ENCODE data around the gene PUS1.

Gene PUS1

DNA sequence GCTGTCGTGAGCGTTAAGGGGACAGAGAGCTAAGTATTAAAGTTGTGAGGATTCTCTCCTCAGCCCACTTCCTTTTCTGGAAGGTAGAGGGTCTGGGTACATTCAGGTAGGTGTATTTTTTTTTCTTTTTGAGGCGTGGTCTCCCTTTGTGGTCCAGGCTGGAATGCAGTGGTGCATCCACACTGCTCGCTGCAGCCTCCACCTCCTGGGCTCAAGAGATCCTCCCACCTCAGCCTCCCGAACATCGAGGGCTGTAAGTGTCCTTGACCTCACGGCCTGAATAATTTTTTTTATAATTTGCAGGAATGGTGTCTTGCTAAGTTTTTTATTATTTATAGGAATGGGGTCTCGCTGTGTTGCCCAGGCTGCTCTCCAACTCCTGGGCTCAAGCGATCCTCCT lies 1.4 kb downstream of the PUS1 start:
- H3K27me3 ChIP-seq (ENCODE audit: low read depth, low read length): no peaks in the 10 kb centered on the region
- H3K4me1 ChIP-seq (ENCODE audit: control insufficient read depth in 1 of 2, insufficient read depth in 2 of 2, low read length in 2 of 2): peaks cover 0 to 10% of the 10 kb centered on the region in 2 donors
- H3K36me3 ChIP-seq (ENCODE audit: control insufficient read depth in 1 of 2, insufficient read depth in 2 of 2, low read length in 2 of 2): peaks cover 22 to 33% of the 10 kb centered on the region in 2 donors
- H3K27ac ChIP-seq (ENCODE audit: low read length): no peak overlapping the region
- H3K9me3 ChIP-seq (ENCODE audit: control insufficient read depth in 1 of 2, low read length in 2 of 2): no peaks in the 10 kb centered on the region
- peak overlapping the region; percentile 65 to 90 for H3K4me3 ChIP-seq (ENCODE audit: low read depth in 1 of 2, low read length in 2 of 2)

DNA sequence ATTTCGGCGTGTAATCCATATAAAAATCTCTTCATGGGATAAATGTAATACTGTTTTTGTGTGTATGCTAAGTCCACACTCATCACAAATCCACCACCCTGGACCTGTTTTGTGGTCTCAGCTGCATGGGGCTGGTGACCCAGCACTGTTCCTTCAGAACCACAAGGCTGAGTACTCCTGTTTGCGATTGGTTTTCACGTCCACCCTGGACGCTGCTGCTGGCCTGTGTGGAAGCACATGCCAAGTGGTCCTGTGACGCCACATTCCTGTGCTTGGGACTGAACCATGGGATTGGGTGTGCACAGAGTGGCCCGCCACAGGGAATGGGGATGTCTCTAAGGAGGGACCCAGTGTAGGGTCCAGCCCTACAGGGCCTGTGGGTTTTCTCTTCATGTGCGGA lies 4.3 kb downstream of the PUS1 start:
- Histone ChIP-seq H3K27me3 (ENCODE audit: low read depth, low read length) (no peaks in the 10 kb centered on the region), H3K4me1 (ENCODE audit: control insufficient read depth in 1 of 2, insufficient read depth in 2 of 2, low read length in 2 of 2) (peaks cover 0 to 10% of the 10 kb centered on the region in 2 donors), H3K4me3 (ENCODE audit: low read depth in 1 of 2, low read length in 2 of 2) (no peak overlapping the region), H3K27ac (ENCODE audit: low read length) (no peak overlapping the region), H3K9me3 (ENCODE audit: control insufficient read depth in 1 of 2, low read length in 2 of 2) (no peaks in the 10 kb centered on the region), H3K36me3 (ENCODE audit: control insufficient read depth in 1 of 2, insufficient read depth in 2 of 2, low read length in 2 of 2) (peaks cover 22 to 33% of the 10 kb centered on the region in 2 donors)

DNA sequence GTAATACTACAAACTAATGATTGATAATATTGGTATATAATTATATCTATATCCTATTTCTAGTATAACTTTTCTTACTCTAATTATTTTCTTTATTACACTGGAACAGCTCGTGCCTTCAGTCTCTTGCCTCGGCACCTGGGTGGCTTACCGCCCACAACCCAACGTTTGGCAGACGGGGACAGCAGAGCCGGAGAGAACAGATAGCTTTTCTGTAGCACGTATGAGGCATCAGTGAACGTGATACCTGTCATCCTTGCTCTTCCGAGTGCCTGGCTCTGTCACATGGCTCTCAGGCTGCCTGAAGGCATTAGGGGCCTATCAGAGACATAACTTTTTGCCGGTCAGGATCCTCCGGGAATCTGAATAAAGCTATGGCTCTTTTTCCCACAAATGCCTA lies 5.5 kb downstream of the PUS1 start:
- Histone ChIP-seq H3K4me3 (ENCODE audit: low read depth in 1 of 2, low read length in 2 of 2) (no peak overlapping the region), H3K9me3 (ENCODE audit: control insufficient read depth in 1 of 2, low read length in 2 of 2) (no peaks in the 10 kb centered on the region), H3K27me3 (ENCODE audit: low read depth, low read length) (no peaks in the 10 kb centered on the region), H3K27ac (ENCODE audit: low read length) (no peak overlapping the region), H3K36me3 (ENCODE audit: control insufficient read depth in 1 of 2, insufficient read depth in 2 of 2, low read length in 2 of 2) (peaks cover 27 to 33% of the 10 kb centered on the region in 2 donors), H3K4me1 (ENCODE audit: control insufficient read depth in 1 of 2, insufficient read depth in 2 of 2, low read length in 2 of 2) (peaks cover 0 to 10% of the 10 kb centered on the region in 2 donors)

DNA sequence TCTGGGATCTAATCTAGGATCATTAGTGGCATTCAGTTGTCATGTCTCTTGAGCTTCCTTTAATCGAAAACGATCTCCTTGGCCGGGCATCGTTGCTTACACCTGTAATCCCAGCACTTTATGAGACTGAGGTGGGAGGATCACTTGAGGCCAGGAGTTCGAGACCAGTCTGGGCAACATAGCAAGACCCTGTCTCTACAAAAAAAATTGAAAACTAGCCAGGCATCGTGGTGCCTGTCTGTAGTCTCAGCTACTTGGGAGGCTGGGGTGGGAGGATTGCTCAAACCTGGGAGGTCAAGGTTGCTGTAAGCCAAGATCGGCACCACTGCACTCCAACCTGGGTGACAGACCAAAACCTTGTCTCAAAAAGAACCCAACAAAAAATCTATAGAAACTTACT lies 9.0 kb downstream of the PUS1 start:
- no peaks in the 10 kb centered on the region for H3K27me3 ChIP-seq (ENCODE audit: low read depth, low read length)
- H3K4me3 ChIP-seq (ENCODE audit: low read depth in 1 of 2, low read length in 2 of 2): no peak overlapping the region
- no peaks in the 10 kb centered on the region for H3K9me3 ChIP-seq (ENCODE audit: control insufficient read depth in 1 of 2, low read length in 2 of 2)
- no peak overlapping the region for H3K27ac ChIP-seq (ENCODE audit: low read length)
- peaks cover 15 to 40% of the 10 kb centered on the region in 2 donors for H3K36me3 ChIP-seq (ENCODE audit: control insufficient read depth in 1 of 2, insufficient read depth in 2 of 2, low read length in 2 of 2)
- no peaks in the 10 kb centered on the region for H3K4me1 ChIP-seq (ENCODE audit: control insufficient read depth in 1 of 2, insufficient read depth in 2 of 2, low read length in 2 of 2)

DNA sequence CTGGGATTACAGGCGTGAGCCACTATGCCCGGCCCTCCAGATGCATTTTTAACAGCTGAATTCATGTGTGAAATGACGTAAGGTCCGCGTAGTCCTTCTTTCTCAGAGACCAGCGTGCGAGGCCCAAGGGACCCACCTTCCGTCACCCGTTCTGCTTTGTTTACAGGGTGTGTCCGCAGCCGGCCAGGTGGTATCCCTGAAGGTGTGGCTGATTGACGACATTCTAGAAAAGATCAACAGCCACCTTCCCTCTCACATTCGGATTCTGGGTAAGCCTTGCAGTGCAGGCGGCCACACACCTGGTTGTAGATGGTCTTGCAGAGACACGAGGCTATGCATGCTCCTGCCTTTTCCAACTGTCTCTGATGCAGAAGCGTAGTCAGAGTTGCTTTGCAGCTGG lies 9.9 kb downstream of the PUS1 start:
- H3K4me1 ChIP-seq (ENCODE audit: control insufficient read depth in 1 of 2, insufficient read depth in 2 of 2, low read length in 2 of 2): no peaks in the 10 kb centered on the region
- no peaks in the 10 kb centered on the region for H3K27me3 ChIP-seq (ENCODE audit: low read depth, low read length)
- no peaks in the 10 kb centered on the region for H3K9me3 ChIP-seq (ENCODE audit: control insufficient read depth in 1 of 2, low read length in 2 of 2)
- peaks cover 14 to 40% of the 10 kb centered on the region in 2 donors for H3K36me3 ChIP-seq (ENCODE audit: control insufficient read depth in 1 of 2, insufficient read depth in 2 of 2, low read length in 2 of 2)
- no peak overlapping the region for H3K27ac ChIP-seq (ENCODE audit: low read length)
- H3K4me3 ChIP-seq (ENCODE audit: low read depth in 1 of 2, low read length in 2 of 2): no peak overlapping the region

DNA sequence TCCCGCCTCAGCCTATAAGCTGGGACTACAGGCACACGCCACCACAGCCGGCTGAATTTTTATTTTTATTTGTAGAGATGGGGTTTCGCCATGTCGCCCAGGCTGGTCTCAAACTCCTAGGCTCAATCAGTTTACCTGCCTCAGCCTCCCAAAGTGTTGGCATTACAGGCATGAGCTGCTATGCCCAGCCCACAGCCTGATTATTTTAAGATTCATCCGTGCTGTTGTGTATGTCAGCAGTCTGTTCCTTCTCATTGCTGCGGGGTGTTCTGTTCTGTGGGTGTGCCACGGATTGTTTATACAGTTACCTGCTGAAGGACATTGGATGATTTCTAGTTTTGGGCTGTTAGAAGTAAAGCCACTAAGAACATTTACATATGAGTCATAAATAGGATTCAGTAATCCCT lies 11.1 kb downstream of the PUS1 start:
- Histone ChIP-seq H3K36me3 (ENCODE audit: control insufficient read depth in 1 of 2, insufficient read depth in 2 of 2, low read length in 2 of 2) (peaks cover 5 to 40% of the 10 kb centered on the region in 2 donors), H3K4me3 (ENCODE audit: low read depth in 1 of 2, low read length in 2 of 2) (no peak overlapping the region), H3K4me1 (ENCODE audit: control insufficient read depth in 1 of 2, insufficient read depth in 2 of 2, low read length in 2 of 2) (no peaks in the 10 kb centered on the region), H3K27me3 (ENCODE audit: low read depth, low read length) (no peaks in the 10 kb centered on the region), H3K9me3 (ENCODE audit: control insufficient read depth in 1 of 2, low read length in 2 of 2) (no peaks in the 10 kb centered on the region), H3K27ac (ENCODE audit: low read length) (no peak overlapping the region)

DNA sequence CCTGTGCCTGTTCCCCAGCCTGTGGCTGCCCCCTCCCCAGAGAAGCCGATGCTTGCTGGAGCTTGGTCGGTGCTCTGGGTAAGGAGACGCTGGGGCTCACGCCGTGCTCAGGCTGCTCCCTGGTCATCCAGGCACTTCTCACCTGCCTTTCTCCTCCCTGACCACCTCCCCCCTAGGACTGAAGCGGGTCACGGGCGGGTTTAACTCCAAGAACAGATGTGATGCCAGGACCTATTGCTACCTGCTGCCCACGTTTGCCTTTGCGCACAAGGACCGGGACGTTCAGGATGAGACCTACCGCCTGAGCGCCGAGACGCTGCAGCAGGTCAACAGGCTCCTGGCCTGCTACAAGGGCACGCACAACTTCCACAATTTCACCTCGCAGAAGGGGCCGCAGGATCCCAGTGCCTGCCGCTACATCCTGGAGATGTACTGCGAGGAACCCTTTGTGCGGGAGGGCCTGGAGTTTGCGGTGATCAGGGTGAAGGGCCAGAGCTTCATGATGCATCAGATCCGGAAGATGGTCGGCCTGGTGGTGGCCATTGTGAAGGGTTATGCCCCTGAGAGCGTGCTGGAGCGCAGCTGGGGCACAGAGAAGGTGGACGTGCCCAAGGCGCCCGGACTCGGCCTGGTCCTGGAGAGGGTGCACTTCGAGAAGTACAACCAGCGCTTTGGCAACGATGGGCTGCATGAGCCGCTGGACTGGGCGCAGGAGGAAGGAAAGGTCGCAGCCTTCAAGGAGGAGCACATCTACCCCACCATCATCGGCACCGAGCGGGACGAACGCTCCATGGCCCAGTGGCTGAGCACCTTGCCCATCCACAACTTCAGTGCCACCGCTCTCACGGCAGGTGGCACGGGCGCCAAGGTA lies 12.3 kb downstream of the PUS1 start:
- no peak overlapping the region for H3K27ac ChIP-seq (ENCODE audit: low read length)
- no peaks in the 10 kb centered on the region for H3K9me3 ChIP-seq (ENCODE audit: control insufficient read depth in 1 of 2, low read length in 2 of 2)
- H3K4me1 ChIP-seq (ENCODE audit: control insufficient read depth in 1 of 2, insufficient read depth in 2 of 2, low read length in 2 of 2): no peaks in the 10 kb centered on the region
- H3K4me3 ChIP-seq (ENCODE audit: low read depth in 1 of 2, low read length in 2 of 2): no peak overlapping the region
- H3K27me3 ChIP-seq (ENCODE audit: low read depth, low read length): no peaks in the 10 kb centered on the region
- H3K36me3 ChIP-seq (ENCODE audit: control insufficient read depth in 1 of 2, insufficient read depth in 2 of 2, low read length in 2 of 2): peaks cover 4 to 39% of the 10 kb centered on the region in 2 donors

DNA sequence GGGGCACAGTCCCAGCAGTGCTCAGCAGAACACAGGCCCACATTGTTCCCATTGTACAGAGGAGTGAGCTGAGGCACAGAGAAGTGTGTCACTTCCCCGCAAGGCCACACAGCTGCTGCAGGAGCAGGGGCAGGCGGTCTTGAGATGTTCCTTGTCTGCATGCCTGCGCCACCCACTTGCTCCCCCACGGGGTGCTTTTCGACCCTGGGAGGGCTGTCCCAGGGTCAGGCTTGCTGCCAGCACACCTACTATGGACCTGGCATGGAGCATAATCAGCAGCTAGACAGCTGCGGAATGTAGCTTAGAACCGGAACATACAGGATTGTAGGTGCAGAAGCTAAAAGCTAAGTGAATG lies 12.9 kb downstream of the PUS1 start:
- H3K27me3 ChIP-seq (ENCODE audit: low read depth, low read length): no peaks in the 10 kb centered on the region
- H3K9me3 ChIP-seq (ENCODE audit: control insufficient read depth in 1 of 2, low read length in 2 of 2): no peaks in the 10 kb centered on the region
- H3K4me3 ChIP-seq (ENCODE audit: low read depth in 1 of 2, low read length in 2 of 2): no peak overlapping the region
- H3K4me1 ChIP-seq (ENCODE audit: control insufficient read depth in 1 of 2, insufficient read depth in 2 of 2, low read length in 2 of 2): no peaks in the 10 kb centered on the region
- H3K36me3 ChIP-seq (ENCODE audit: control insufficient read depth in 1 of 2, insufficient read depth in 2 of 2, low read length in 2 of 2): peaks cover 4 to 39% of the 10 kb centered on the region in 2 donors
- H3K27ac ChIP-seq (ENCODE audit: low read length): no peak overlapping the region

DNA sequence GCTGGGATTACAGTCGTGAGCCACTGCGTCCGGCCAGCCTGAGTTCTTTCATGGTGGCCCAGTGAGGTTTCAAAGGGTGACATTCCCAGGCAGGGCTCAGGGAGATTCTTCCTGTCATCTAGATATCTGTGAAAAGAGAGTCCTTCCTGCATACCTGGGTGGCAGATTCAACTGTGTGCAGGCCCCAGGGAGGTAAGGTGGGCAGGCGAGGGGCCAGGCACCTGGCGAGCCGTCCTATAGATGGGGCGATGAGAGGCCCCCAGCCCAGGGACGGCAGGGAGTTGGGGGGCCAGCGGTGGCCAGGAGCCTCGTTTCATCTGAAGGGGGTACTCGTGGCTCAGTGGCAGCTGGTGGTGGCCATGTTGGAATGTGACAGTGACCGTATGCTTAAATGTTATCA lies 13.6 kb downstream of the PUS1 start:
- peaks cover 4 to 39% of the 10 kb centered on the region in 2 donors for H3K36me3 ChIP-seq (ENCODE audit: control insufficient read depth in 1 of 2, insufficient read depth in 2 of 2, low read length in 2 of 2)
- no peaks in the 10 kb centered on the region for H3K9me3 ChIP-seq (ENCODE audit: control insufficient read depth in 1 of 2, low read length in 2 of 2)
- H3K27ac ChIP-seq (ENCODE audit: low read length): no peak overlapping the region
- H3K4me3 ChIP-seq (ENCODE audit: low read depth in 1 of 2, low read length in 2 of 2): no peak overlapping the region
- no peaks in the 10 kb centered on the region for H3K4me1 ChIP-seq (ENCODE audit: control insufficient read depth in 1 of 2, insufficient read depth in 2 of 2, low read length in 2 of 2)
- H3K27me3 ChIP-seq (ENCODE audit: low read depth, low read length): no peaks in the 10 kb centered on the region

DNA sequence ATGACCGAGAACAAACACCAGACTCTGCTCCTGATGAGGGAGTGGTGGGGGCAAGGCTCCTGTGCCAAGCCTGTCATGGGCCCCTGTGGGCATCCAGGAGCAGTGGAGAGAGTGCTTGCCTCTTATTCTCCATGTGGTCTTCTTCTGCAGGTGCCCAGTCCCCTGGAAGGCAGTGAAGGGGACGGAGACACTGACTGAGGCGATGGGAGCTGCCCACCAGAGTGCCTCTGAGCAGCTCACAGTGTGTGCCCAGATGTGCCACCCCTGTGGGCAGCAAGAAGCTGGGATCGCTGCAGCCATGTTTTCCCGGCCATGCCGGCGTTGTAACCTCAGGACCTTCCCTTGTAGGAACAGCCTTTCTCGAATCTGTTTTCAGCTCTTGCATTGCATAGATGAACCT lies 14.3 kb downstream of the PUS1 start:
- no peaks in the 10 kb centered on the region for H3K4me1 ChIP-seq (ENCODE audit: control insufficient read depth in 1 of 2, insufficient read depth in 2 of 2, low read length in 2 of 2)
- H3K27me3 ChIP-seq (ENCODE audit: low read depth, low read length): no peaks in the 10 kb centered on the region
- H3K36me3 ChIP-seq (ENCODE audit: control insufficient read depth in 1 of 2, insufficient read depth in 2 of 2, low read length in 2 of 2): peaks cover 4 to 39% of the 10 kb centered on the region in 2 donors
- H3K4me3 ChIP-seq (ENCODE audit: low read depth in 1 of 2, low read length in 2 of 2): no peak overlapping the region
- H3K9me3 ChIP-seq (ENCODE audit: control insufficient read depth in 1 of 2, low read length in 2 of 2): no peaks in the 10 kb centered on the region
- H3K27ac ChIP-seq (ENCODE audit: low read length): no peak overlapping the region

DNA sequence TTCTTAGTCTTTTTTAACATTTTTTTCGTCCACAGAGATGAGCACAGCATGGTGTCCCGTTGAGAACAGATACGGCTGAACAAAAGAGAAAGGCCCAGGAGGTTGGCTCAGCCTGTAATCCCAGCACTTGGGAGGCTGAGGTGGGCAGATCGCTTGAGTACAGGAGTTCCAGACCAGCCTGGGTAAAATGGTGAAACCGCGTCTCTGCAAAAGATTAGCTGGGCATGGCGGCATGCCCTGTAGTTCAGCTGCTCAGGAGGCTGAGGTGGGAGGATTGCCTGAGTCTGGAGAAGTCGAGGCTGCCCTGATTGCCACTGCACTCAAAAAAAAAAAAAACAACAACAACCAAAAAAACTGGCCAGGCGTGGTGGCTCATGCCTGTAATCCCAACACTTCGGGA lies 14.8 kb downstream of the PUS1 start:
- Histone ChIP-seq H3K4me3 (ENCODE audit: low read depth in 1 of 2, low read length in 2 of 2) (no peak overlapping the region), H3K4me1 (ENCODE audit: control insufficient read depth in 1 of 2, insufficient read depth in 2 of 2, low read length in 2 of 2) (no peaks in the 10 kb centered on the region), H3K9me3 (ENCODE audit: control insufficient read depth in 1 of 2, low read length in 2 of 2) (no peaks in the 10 kb centered on the region), H3K27me3 (ENCODE audit: low read depth, low read length) (no peaks in the 10 kb centered on the region), H3K27ac (ENCODE audit: low read length) (no peak overlapping the region), H3K36me3 (ENCODE audit: control insufficient read depth in 1 of 2, insufficient read depth in 2 of 2, low read length in 2 of 2) (peaks cover 4 to 39% of the 10 kb centered on the region in 2 donors)

Measured in muscle layer of duodenum (tissue), 2 donors.